B cell (primary cell): ENCODE results near the gene OR5H14. TPM values are rescaled to one million over a fixed set of nuclear protein-coding genes. Genes with fewer than 3 reads are reported as not detected.

Source experiments
- ATAC-seq: fragments of 200-7000 bp; cut with Tn5 transposase; one replicate; pipeline ENCODE4 v1.10.0; 2021; ENCODE audit warnings: low read depth, mild to moderate bottlenecking, moderate number of reproducible peaks, moderate library complexity
- CTCF ChIA-PET: fragments of 350-600 bp; sonication (Branson Sonifier 250); formaldehyde crosslinking; loops from one replicate; lab custom pipeline; 2021; ENCODE audit warnings: antibody characterized with exemption, inconsistent platforms; lab: Charles Lee
- POLR2A ChIA-PET: fragments of 350-600 bp; sonication (Branson Sonifier 250); formaldehyde crosslinking; loops from one replicate; lab custom pipeline; 2021; ENCODE audit warnings: antibody characterized with exemption; lab: Charles Lee
- DNase-seq: peaks from one replicate; pipeline ENCODE4 v3.0.0; 2013
- H2AFZ ChIP-seq: 2 replicates; pipeline ENCODE4 v1.6.1; 2012; ENCODE audit warnings: mild to moderate bottlenecking, low read depth, low read length; ENCODE audit not compliant: insufficient read depth, poor library complexity, severe bottlenecking
- H3K27ac ChIP-seq, 2 donors: 1 replicate in 1 of 2; 2 replicates in 1 of 2; pipeline ENCODE4 v1.5.1; 2012 to 2013; ENCODE audit warnings: low read length in 2 of 2, mild to moderate bottlenecking in 2 of 2, moderate library complexity in 1 of 2
- H3K27me3 ChIP-seq, 4 experiments: fragments of 200-600 bp in 1 of 4; sonication (generic) in 1 of 4; replicated peaks in 1 of 4; 1 replicate in 2 of 4; 2 replicates in 2 of 4; pipeline versions ENCODE4 v1.6.1 to v1.7.0; 2013 to 2016; ENCODE audit warnings: low read length in 3 of 4, mild to moderate bottlenecking in 2 of 4, mixed read lengths in 1 of 4, moderate library complexity in 1 of 4; ENCODE audit not compliant: insufficient read depth in 4 of 4, control insufficient read depth in 3 of 4; ENCODE audit errors: control extremely low read depth in 1 of 4
- H3K36me3 ChIP-seq, 2 experiments: replicated peaks in 1 of 2; 1 replicate in 1 of 2; 2 replicates in 1 of 2; pipeline versions ENCODE4 v1.6.1 to v1.7.1; 2013; ENCODE audit warnings: low read length in 1 of 2; ENCODE audit not compliant: insufficient read depth in 2 of 2, control insufficient read depth in 1 of 2; ENCODE audit errors: control extremely low read depth in 1 of 2, extremely low read depth in 1 of 2
- H3K4me1 ChIP-seq, 2 donors: fragments of 200-600 bp in 1 of 2; sonication (generic) in 1 of 2; 1 replicate in 1 of 2; 2 replicates in 1 of 2; pipeline versions ENCODE4 v1.5.1 to v1.6.1; 2013 to 2017; ENCODE audit warnings: low read length in 2 of 2; ENCODE audit not compliant: control insufficient read depth in 2 of 2, insufficient read depth in 2 of 2
- H3K4me2 ChIP-seq: replicated peaks from 2 replicates; pipeline ENCODE3; 2012; ENCODE audit warnings: mild to moderate bottlenecking, low read depth, low read length; ENCODE audit not compliant: poor library complexity, severe bottlenecking
- H3K4me3 ChIP-seq, 5 experiments: fragments of 200-600 bp in 1 of 5; sonication (generic) in 1 of 5; 1 replicate in 3 of 5; 2 replicates in 2 of 5; pipeline versions ENCODE4 v1.5.1 to v1.7.0; 2011 to 2016; ENCODE audit warnings: low read length in 4 of 5, mild to moderate bottlenecking in 4 of 5, low read depth in 2 of 5, control low read depth in 1 of 5, moderate library complexity in 1 of 5; ENCODE audit not compliant: insufficient read depth in 1 of 5; ENCODE audit errors: control extremely low read depth in 1 of 5, extremely low read depth in 1 of 5
- H3K79me2 ChIP-seq: fragments of 200-600 bp; sonication (generic); one replicate; pipeline ENCODE4 v1.6.0; 2016; ENCODE audit warnings: low read length; ENCODE audit not compliant: control insufficient read depth, insufficient read depth
- H3K9ac ChIP-seq: fragments of 200-600 bp; sonication (generic); 2 replicates; pipeline ENCODE4 v1.6.1; 2017; ENCODE audit warnings: mild to moderate bottlenecking, low read length, moderate library complexity
- H3K9me3 ChIP-seq, 3 donors: one replicate each; pipeline versions ENCODE4 v1.6.1 to v1.7.1; 2013; ENCODE audit warnings: low read length in 2 of 3; ENCODE audit not compliant: control insufficient read depth in 2 of 3, insufficient read depth in 1 of 3; ENCODE audit errors: control extremely low read depth in 1 of 3
- H4K20me1 ChIP-seq: 2 replicates; pipeline ENCODE4 v1.6.0; 2012; ENCODE audit warnings: mild to moderate bottlenecking, low read length; ENCODE audit not compliant: insufficient read depth, control insufficient read depth, poor library complexity, severe bottlenecking
- H3K27ac Mint-ChIP-seq: one replicate; pipeline ENCODE4 v1.8.0; 2021; ENCODE audit warnings: mixed read lengths
- H3K27me3 Mint-ChIP-seq: one replicate; pipeline ENCODE4 v1.8.0; 2021; ENCODE audit warnings: mixed read lengths
- H3K4me1 Mint-ChIP-seq: one replicate; pipeline ENCODE4 v1.8.0; 2021; ENCODE audit warnings: mixed read lengths
- H3K4me3 Mint-ChIP-seq: one replicate; pipeline ENCODE4 v1.8.0; 2021; ENCODE audit warnings: mixed read lengths
- H3K9me3 Mint-ChIP-seq: one replicate; pipeline ENCODE4 v1.8.0; 2022; ENCODE audit warnings: mixed read lengths; ENCODE audit not compliant: insufficient read depth
- CTCF ChIP-seq: fragments of 200-600 bp; IDR thresholded peaks from one replicate; pipeline ENCODE4 v1.8.0; 2022; ENCODE audit warnings: antibody characterized with exemption, mild to moderate bottlenecking
- EZH2 ChIP-seq: IDR thresholded peaks from 2 replicates; pipeline ENCODE4 v1.6.1; 2012; ENCODE audit warnings: borderline replicate concordance, low read depth, mild to moderate bottlenecking, moderate library complexity, low read length; ENCODE audit not compliant: insufficient read depth, poor library complexity, severe bottlenecking
- WGBS: methylation state at CpG from one replicate; pipeline ENCODE4 v1.1.5; 2013; ENCODE audit warnings: missing lambda C conversion rate; ENCODE audit not compliant: insufficient coverage; 5-methylcytosine and 5-hydroxymethylcytosine counted together
- intact Hi-C: fragments of 100-400 bp; cut with micrococcal nuclease; formaldehyde crosslinking; loops from one replicate; pipeline ENCODE4 v1.10.0; 2022
- polyA plus RNA-seq: library from polyadenylated mRNA; depleted of rRNA; stranded (reverse); fragments of >200 nt; gene quantifications from 2 replicates; pipeline ENCODE4 v1.2.3, GENCODE V29; 2012
- total RNA-seq, 2 donors: library from RNA; stranded (reverse); fragments of 120-200 nt in 1 of 2; gene quantifications; 1 replicate in 1 of 2; 2 replicates in 1 of 2; pipeline versions ENCODE4 v1.2.3 to v1.2.4, GENCODE V29; 2013 to 2022

OR5H14 gene
- total and polyA plus RNA-seq, 2 donors (not counting 1 experiment from before 2014, with no cell fraction given): not detected

GRCh38 chr3:98151241-98151640 lies 4.0 kb downstream of the OR5H14 start:
- WGBS: 82% methylated on average over 3 of the region's 5 CpGs
- ChIA-PET CTCF (no interaction called here), POLR2A (no interaction called here)
- Mint-ChIP-seq H3K4me1 (no peaks in the 10 kb centered on the region), H3K27ac (no peak overlapping the region), H3K9me3 (no peaks in the 10 kb centered on the region), H3K4me3 (no peak overlapping the region), H3K27me3 (no peaks in the 10 kb centered on the region)
- no peaks in the 10 kb centered on the region for H3K4me1 ChIP-seq
- H2AFZ ChIP-seq: no peak overlapping the region
- H4K20me1 ChIP-seq: no peaks in the 10 kb centered on the region
- no peaks in the 10 kb centered on the region for H3K36me3 ChIP-seq
- no peaks in the 10 kb centered on the region for H3K79me2 ChIP-seq
- H3K4me3 ChIP-seq: no peak overlapping the region
- no peaks in the 10 kb centered on the region for H3K27me3 ChIP-seq
- peaks cover 0 to 1% (median 0%) of the 10 kb centered on the region in 3 donors for H3K9me3 ChIP-seq
- ATAC-seq: no peak
- no peak for DNase-seq
- H3K4me2 ChIP-seq: no peak overlapping the region
- TF ChIP-seq EZH2 (no peak), CTCF (no peak)
- H3K9ac ChIP-seq: no peak overlapping the region
- intact Hi-C loops: no loop called here
- no peak overlapping the region for H3K27ac ChIP-seq

GRCh38 chr3:98166396-98166795 lies 19.1 kb downstream of the OR5H14 start, which contains the start of gene OR5H15:
TSS of gene OR5H15 (plus strand) at chr3:98166696. CDS start at chr3:98168700, 2,004 bp downstream.
- Histone ChIP-seq H3K36me3 (no peaks in the 10 kb centered on the region), H2AFZ (no peak within 1 kb of the TSS), H3K27me3 (no peaks in the 10 kb centered on the region), H3K9me3 (no peaks in the 10 kb centered on the region), H3K4me2 (no peak within 1 kb of the TSS), H3K79me2 (no peaks in the 10 kb centered on the region), H3K9ac (no peak within 1 kb of the TSS), H3K27ac (no peak within 1 kb of the TSS), H4K20me1 (no peaks in the 10 kb centered on the region), H3K4me1 (no peaks in the 10 kb centered on the region), H3K4me3 (no peak within 1 kb of the TSS)
- no peak for TF ChIP-seq EZH2
- no peak for TF ChIP-seq CTCF
- no CpG with 5 or more reads among the region's 3 CpGs for WGBS
- no peaks in the 10 kb centered on the region for H3K4me1 Mint-ChIP-seq
- H3K27me3 Mint-ChIP-seq: no peaks in the 10 kb centered on the region
- no peaks in the 10 kb centered on the region for H3K9me3 Mint-ChIP-seq
- ChIA-PET POLR2A (no interaction called here), CTCF (no interaction called here)
- no peak for DNase-seq
- H3K27ac Mint-ChIP-seq: no peak within 1 kb of the TSS
- ATAC-seq: no peak
- intact Hi-C loops: no loop called here
- H3K4me3 Mint-ChIP-seq: no peak within 1 kb of the TSS
